Activated naive CD4-positive, alpha-beta T cell treated with anti-CD3 and anti-CD28 coated beads for 36 hours (primary cell): ENCODE results near the gene PKMYT1. TPM values are rescaled to one million over a fixed set of nuclear protein-coding genes. Genes with fewer than 3 reads are reported as not detected.
A peak's percentile ranks its signal among the peaks of the same experiment; 100 is the strongest.

Experiments used
- CTCF ChIA-PET: fragments of 350-600 bp; sonication (Branson Sonifier 250); formaldehyde crosslinking; loops from one replicate; lab custom pipeline; 2021; ENCODE audit warnings: antibody characterized with exemption; lab: Charles Lee
- DNase-seq: peaks from one replicate; pipeline ENCODE4 v3.0.0-alpha.2; 2020
- H3K27ac Mint-ChIP-seq: one replicate; pipeline ENCODE4 v1.8.0; 2021; ENCODE audit warnings: mild to moderate bottlenecking, mixed read lengths
- H3K27me3 Mint-ChIP-seq: one replicate; pipeline ENCODE4 v1.8.0; 2021; ENCODE audit warnings: low read depth, mixed read lengths
- H3K36me3 Mint-ChIP-seq: one replicate; pipeline ENCODE4 v1.8.0; 2021; ENCODE audit warnings: low read depth, mixed read lengths
- H3K4me1 Mint-ChIP-seq: one replicate; pipeline ENCODE4 v1.8.0; 2021; ENCODE audit warnings: low read depth, mixed read lengths
- H3K4me3 Mint-ChIP-seq: one replicate; pipeline ENCODE4 v1.8.0; 2021; ENCODE audit warnings: mild to moderate bottlenecking, moderate library complexity, mixed read lengths
- H3K9me3 Mint-ChIP-seq: one replicate; pipeline ENCODE4 v1.8.0; 2021; ENCODE audit warnings: mixed read lengths
- intact Hi-C: fragments of 100-400 bp; cut with micrococcal nuclease; formaldehyde crosslinking; loops from one replicate; pipeline ENCODE4 v1.15.1; 2023
- total RNA-seq, 2 experiments: library from RNA; stranded (reverse); gene quantifications; one replicate each; pipeline ENCODE4 v1.2.3, GENCODE V29; 2021

PKMYT1 gene
- total RNA-seq, 2 experiments from 2014 or later = 128 to 136 TPM

DNA sequence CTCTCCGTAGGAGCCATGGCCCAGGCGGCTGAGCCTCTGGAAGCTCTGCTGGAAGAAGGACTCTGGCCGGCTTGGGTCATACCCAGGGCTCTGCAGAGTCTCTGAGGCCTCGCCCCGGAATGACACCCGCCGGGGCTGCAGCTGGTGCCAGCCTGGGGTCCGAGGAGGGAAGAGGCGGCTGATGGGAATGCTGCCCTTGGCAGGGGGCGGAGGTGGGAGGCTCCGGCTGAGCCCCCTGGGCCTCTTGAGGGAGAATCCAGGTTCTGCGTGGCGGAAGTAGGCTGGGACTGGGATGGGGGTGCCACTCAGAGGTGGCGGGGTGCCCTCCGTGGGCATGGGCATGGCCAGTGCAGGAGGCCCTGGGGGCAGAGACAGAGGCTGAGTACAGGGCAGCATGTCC, 3.6 kb downstream of the PKMYT1 start:
- peaks cover 45% of the 10 kb centered on the region for H3K36me3 Mint-ChIP-seq
- H3K27ac Mint-ChIP-seq = no peak overlapping the region
- H3K27me3 Mint-ChIP-seq = no peaks in the 10 kb centered on the region
- CTCF ChIA-PET = interaction anchor here (1.0 kb wide), 1 partner anchor 15 kb away, joined by 4 read pairs; no protein-coding TSS in a partner anchor
- intact Hi-C loops = no loop called here
- H3K4me3 Mint-ChIP-seq = no peak overlapping the region
- no peaks in the 10 kb centered on the region for H3K9me3 Mint-ChIP-seq
- peaks cover 11% of the 10 kb centered on the region for H3K4me1 Mint-ChIP-seq
- no peak for DNase-seq

DNA sequence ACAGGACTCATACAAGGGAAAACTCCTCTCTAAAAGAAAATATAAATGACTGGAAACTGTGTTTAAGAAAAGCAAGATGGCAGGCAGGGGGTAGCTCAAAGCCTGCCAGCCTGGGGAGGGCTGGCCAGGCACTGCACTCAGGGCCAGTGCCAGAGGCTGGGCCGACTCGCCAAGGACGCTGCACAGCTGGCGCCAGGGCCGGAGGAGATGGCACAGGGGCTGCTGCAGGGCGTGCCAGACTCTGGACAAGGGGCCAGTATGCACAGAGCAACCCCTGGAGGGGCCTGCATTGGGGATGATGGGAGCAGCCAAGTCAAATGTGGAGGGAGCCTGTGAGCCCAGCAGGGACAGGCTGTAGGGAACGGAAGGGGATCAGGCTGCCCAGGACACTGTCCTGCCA, 4.0 kb downstream of the PKMYT1 start:
- CTCF ChIA-PET = no interaction called here
- peaks cover 11% of the 10 kb centered on the region for H3K4me1 Mint-ChIP-seq

DNA sequence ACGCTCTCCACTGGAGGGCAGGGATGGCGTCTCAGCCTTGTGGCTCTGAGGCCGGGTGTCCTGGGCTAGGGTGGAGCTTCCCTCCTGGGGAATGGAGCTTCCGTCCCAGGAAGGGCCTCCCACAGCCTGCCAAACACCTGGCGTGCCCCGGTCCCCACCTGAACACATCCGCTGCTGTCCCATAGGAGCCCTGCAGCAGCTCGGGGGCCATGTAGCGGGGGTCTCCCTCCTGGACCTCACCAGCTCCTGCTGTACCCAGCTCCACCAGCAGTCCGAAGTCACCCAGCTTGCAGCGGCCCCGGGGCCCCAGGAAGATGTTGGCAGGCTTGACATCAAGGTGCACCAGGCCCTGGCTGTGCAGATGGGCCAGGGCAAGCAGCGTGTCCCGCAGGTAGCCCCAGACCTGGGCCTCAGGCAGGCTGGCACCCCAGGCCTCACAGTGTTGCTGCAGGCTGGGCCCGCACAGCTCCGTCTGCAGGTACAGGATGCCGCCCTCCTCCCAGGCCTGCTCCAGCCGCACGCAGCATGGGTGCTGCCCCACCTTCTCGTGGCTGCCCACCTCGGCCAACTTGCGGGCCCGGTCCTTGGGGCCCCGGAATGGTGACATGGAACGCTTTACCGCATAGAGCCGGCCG, 5.0 kb downstream of the PKMYT1 start:
- H3K27ac Mint-ChIP-seq = no peak overlapping the region
- intact Hi-C loops = no loop called here
- peaks cover 17% of the 10 kb centered on the region for H3K4me1 Mint-ChIP-seq
- DNase-seq = no peak
- peaks cover 3% of the 10 kb centered on the region for H3K27me3 Mint-ChIP-seq
- CTCF ChIA-PET = interaction anchor here (0.8 kb wide), 1 partner anchor 9 kb away, joined by 3 read pairs; no protein-coding TSS in a partner anchor
- H3K4me3 Mint-ChIP-seq = no peak overlapping the region
- H3K36me3 Mint-ChIP-seq = peaks cover 52% of the 10 kb centered on the region
- H3K9me3 Mint-ChIP-seq = no peaks in the 10 kb centered on the region

More for the DNA sequence above, 4.0 kb downstream of the PKMYT1 start:
- no peak overlapping the region for H3K27ac Mint-ChIP-seq
- H3K27me3 Mint-ChIP-seq = peaks cover under 1% of the 10 kb centered on the region
- no peak for DNase-seq
- H3K4me3 Mint-ChIP-seq = no peak overlapping the region
- peaks cover 45% of the 10 kb centered on the region for H3K36me3 Mint-ChIP-seq
- H3K9me3 Mint-ChIP-seq = no peaks in the 10 kb centered on the region
- intact Hi-C loops = no loop called here

DNA sequence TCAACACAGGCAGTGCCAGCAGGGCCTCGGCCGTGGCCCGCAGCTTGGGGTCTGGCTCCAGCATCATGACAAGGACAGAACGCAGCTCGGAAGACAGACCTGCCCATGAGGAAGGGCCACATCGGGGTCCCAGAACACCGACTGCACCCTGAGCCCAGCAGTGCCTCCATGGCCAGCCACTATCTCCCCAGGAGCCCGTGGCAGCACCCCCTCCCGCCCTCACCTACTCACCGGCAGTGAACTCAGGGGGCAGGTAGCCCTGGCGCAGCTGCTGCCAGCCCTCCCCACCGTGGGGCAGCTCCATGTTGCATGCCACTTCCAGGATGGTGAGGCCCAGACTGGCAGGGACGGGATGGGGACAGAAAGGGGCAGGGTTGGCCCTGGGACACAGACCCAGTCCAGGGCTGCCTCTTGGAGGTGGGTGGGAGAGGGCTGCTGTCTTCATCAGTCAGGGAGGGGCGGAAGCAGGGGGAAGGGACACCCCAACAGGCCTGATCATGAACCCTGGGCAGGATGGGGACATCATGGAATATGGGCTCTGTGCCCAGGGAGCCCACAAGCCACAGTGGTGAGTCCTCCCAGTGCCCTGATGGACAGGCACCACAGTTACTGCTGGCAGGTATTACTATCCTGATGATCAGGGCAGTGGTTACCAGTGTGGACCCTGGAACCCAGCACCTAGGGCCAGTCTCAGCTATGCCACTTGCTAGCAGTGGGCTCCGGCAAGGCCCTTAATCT, 5.8 kb downstream of the PKMYT1 start:
- intact Hi-C loops = no loop called here
- no peak overlapping the region for H3K27ac Mint-ChIP-seq
- H3K27me3 Mint-ChIP-seq = peaks cover 3% of the 10 kb centered on the region
- H3K36me3 Mint-ChIP-seq = peaks cover 48% of the 10 kb centered on the region
- CTCF ChIA-PET = interaction anchor here (0.8 to 1.0 kb wide), 2 partner anchors 10 to 46 kb away, joined by 3 to 4 read pairs; partner anchors contain the start of gene TNFRSF12A
- no peaks in the 10 kb centered on the region for H3K9me3 Mint-ChIP-seq
- H3K4me1 Mint-ChIP-seq = peaks cover 17% of the 10 kb centered on the region
- DNase-seq = no peak
- no peak overlapping the region for H3K4me3 Mint-ChIP-seq

DNA sequence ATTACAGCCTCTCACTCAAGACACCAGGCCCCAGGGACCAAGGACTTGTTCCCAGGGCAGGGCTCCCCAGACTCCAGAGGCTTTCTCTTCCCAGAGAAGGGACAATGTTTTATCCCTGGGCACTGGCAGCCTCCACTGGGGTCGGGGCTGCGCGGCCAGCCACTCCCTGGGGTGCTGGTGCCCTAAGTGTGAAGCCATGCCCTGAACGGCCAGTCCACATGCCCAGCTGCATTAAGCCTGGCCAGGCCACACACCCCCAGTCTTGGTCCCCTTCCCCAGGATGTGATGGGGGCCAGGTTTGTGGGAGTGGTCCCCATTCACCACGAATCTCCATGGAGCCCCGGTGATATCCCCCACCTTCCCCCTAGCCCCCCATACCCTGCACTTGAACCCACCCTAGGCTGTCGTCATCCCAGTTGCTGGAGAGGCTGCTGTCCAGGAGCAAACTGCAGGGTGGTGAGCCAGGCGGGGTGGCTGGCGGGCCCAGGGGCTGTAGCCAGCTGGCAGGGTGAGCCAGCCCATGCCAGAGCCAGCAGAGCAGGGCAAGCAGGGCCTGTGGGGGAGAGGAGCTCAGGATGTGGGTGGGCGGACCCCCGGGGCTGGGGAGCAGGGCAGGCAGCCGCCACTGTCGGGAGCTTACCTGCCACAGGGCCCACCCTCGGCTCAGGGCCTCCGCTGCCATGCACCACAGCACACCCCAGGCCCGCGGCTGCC, 6.5 kb downstream of the PKMYT1 start:
- H3K27ac Mint-ChIP-seq = no peak overlapping the region
- intact Hi-C loops = no loop called here
- no peak for DNase-seq
- H3K36me3 Mint-ChIP-seq = peaks cover 45% of the 10 kb centered on the region
- no peaks in the 10 kb centered on the region for H3K9me3 Mint-ChIP-seq
- no peak overlapping the region for H3K4me3 Mint-ChIP-seq
- H3K27me3 Mint-ChIP-seq = peaks cover 3% of the 10 kb centered on the region
- peaks cover 17% of the 10 kb centered on the region for H3K4me1 Mint-ChIP-seq
- CTCF ChIA-PET = interaction anchor here (1.0 kb wide), 1 partner anchor 47 kb away, joined by 4 read pairs; the partner anchor contains the start of gene TNFRSF12A

DNA sequence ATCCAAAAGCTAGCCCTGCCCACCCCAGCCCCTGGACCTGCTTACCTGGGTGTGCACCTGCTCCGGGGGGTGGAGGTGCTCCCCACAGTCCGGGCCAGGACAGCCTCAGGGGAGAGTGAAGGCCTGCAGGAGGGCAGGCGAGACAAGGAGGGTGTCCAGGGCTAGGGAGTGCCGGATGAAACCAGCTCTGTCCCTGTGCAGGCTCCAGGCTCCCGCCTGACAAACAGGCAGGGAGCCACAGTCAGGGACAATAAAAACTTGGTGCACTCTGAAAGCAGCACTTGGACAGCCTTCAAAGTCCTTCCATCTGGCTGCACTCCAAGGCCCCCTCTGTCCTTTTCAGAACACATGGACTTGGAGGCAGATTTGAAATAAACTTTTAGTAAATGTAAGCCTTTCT, 7.2 kb downstream of the PKMYT1 start:
- Mint-ChIP-seq H3K4me1 (peaks cover 22% of the 10 kb centered on the region), H3K27me3 (peaks cover 9% of the 10 kb centered on the region), H3K36me3 (peaks cover 42% of the 10 kb centered on the region), H3K27ac (no peak overlapping the region), H3K9me3 (no peaks in the 10 kb centered on the region), H3K4me3 (no peak overlapping the region)
- intact Hi-C loops = no loop called here
- no peak for DNase-seq
- CTCF ChIA-PET = interaction anchor here (1.0 to 1.8 kb wide), 2 partner anchors 12 to 55 kb away, joined by 3 to 8 read pairs; no protein-coding TSS in a partner anchor

DNA sequence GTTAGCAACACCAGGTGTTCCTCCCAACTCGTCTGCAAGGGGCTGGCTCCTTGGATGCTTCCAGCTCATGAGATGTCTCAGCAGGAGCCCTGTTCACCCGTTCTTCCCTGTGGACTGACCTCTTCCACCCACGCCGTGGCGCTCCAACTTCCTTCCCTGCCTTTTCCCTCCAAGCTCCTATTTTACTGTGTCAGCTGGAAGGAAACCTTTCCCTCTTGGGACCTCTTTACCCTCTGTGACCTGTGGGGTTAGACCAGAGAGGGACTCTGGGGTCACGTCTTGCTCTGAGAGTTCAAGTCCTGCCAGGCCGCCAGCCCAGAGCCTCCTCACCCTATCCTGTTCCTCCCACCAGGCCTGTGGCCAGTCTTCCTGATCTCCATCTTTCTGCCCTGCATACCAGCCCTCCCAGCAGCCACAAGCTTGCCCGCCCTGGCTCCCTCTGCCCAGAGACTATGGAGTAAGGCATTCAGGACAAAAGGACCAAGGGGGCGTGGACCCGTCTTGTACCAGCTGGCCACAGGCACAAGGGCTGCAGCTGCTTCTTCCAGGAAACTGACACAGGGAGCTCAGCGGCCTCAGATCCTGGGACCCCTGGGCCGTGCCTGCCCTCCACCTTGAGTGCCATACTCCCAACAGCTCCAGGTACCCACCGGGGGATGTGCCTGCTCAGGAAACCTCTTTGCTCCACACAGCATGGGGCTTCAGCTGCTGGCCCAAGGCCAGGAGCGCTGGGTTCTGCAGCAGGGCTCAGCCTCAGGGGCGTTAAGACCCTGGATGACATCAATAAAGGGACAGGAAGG, 8.1 kb downstream of the PKMYT1 start:
- Mint-ChIP-seq H3K4me3 (peak overlapping the region; percentile 44), H3K27me3 (peaks cover 15% of the 10 kb centered on the region), H3K4me1 (peaks cover 23% of the 10 kb centered on the region), H3K27ac (peak overlapping the region; percentile 43), H3K9me3 (no peaks in the 10 kb centered on the region), H3K36me3 (peaks cover 33% of the 10 kb centered on the region)
- intact Hi-C loops = loop anchor here (2.0 kb wide), 1 partner anchor 49 kb away; the partner anchor contains the start of gene TNFRSF12A
- no peak for DNase-seq
- CTCF ChIA-PET = interaction anchor here (1.0 to 1.8 kb wide), 3 partner anchors 9 to 56 kb away, joined by 3 to 9 read pairs (median 8); no protein-coding TSS in a partner anchor

DNA sequence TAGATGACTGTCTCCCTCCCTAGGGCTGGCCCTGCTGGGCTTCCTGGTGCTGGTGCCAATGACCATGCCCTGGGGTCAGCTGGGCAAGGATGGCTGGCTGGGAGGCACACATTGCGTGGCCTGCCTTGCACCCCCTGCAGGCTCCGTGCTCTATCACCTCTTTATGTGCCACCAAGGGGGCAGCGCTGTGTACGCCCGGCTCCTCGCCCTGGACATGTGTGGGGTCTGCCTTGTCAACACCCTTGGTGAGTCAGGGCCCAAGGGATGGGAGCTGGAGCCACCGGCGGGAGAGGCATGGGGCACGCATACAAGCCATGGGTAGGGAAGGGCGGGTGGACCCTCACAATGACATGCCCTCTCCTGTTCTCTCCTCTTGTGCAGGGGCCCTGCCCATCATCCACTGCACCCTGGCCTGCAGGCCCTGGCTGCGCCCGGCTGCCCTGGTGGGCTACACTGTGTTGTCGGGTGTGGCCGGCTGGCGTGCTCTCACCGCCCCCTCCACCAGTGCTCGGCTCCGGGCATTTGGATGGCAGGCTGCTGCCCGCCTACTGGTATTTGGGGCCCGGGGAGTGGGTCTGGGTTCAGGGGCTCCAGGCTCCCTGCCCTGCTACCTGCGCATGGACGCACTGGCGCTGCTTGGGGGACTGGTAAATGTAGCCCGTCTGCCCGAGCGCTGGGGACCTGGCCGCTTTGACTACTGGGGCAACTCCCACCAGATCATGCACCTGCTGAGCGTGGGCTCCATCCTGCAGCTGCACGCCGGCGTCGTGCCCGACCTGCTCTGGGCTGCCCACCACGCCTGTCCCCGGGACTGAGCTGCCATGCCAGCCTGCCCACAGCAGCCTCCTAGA, 8.9 kb downstream of the PKMYT1 start:
- no peak for DNase-seq
- intact Hi-C loops = loop anchor here (2.0 kb wide), 1 partner anchor 49 kb away; the partner anchor contains the start of gene TNFRSF12A
- Mint-ChIP-seq H3K4me3 (peak overlapping the region; percentile 74), H3K27ac (no peak overlapping the region), H3K4me1 (peaks cover 23% of the 10 kb centered on the region), H3K9me3 (no peaks in the 10 kb centered on the region), H3K36me3 (peaks cover 29% of the 10 kb centered on the region), H3K27me3 (peaks cover 17% of the 10 kb centered on the region)
- CTCF ChIA-PET = interaction anchor here (1.7 to 1.8 kb wide), 2 partner anchors 10 to 57 kb away, joined by 8 to 9 read pairs; no protein-coding TSS in a partner anchor

DNA sequence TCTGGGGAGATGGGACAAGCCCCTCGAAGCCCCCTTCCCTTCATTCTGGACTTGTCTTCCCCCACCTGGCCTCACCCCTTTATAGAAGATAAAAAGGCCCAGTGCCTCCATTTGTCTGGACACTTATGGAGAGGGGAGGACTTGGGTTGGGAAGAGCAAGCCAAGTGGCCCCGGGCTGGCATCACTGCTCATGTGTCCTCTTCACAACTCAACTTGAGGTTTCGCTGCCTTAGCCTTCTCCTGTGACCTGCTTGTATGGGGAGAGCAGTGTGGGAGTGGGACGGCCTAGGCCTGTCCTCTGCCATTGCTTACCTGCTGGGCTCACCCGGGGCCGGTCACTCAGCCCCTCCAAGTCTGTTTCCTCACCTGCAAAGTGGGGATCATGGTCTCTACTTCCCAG, 9.7 kb downstream of the PKMYT1 start:
- no peaks in the 10 kb centered on the region for H3K9me3 Mint-ChIP-seq
- CTCF ChIA-PET = interaction anchor here (1.0 to 1.3 kb wide), 3 partner anchors 8 to 14 kb away, joined by 3 to 5 read pairs (median 4); no protein-coding TSS in a partner anchor
- intact Hi-C loops = loop anchor here (1.0 to 2.0 kb wide), 2 partner anchors 10 to 50 kb away; partner anchors contain the start of genes PKMYT1 and TNFRSF12A

DNA sequence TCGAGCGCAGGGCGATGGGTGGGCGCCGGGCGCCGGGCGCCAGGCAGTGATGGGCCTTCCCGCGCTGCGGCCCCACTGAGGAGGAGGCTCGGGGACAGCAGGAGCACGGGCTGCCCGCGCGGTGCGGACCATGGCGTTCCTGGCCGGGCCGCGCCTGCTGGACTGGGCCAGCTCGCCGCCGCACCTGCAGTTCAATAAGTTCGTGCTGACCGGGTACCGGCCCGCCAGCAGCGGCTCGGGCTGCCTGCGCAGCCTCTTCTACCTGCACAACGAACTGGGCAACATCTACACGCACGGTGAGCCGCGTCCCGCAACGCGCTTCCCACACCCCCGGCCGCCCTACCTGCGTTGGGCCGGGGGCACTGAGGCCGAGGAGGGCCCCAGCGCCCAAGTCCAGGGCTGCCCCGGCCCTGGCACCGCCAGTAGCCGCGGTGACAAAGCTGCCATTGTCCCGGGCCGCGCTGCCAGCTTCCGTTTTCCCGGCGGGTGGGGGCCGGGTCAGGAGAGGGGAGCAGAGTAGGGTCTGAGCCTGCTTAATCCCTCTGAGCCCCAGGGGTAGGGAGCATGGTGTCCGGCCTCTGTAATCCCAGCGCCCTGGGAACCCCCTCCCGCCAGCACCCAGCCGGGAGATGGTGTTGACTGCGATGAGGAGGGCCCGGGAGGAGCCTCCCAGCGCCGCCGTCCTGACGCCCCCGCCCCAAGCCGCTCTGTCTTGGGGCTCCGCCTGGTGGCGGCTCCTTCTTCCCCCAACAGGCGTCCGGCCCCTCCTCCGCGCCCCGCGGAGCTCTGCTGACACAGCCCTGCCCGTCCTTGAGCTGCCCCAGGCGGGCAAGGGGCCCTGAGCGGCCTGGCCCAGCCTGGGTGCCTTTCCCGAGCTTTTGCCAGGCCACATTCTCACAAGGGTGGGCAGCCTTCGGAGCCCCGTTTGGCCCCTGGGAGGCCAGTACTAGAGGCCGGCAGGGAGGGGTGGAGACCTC, 10.4 kb downstream of the PKMYT1 start:
- Mint-ChIP-seq H3K9me3 (no peaks in the 10 kb centered on the region), H3K27me3 (peaks cover 28% of the 10 kb centered on the region), H3K4me1 (peaks cover 25% of the 10 kb centered on the region), H3K36me3 (peaks cover 21% of the 10 kb centered on the region), H3K27ac (no peak overlapping the region), H3K4me3 (peak overlapping the region; percentile 74)
- intact Hi-C loops = loop anchor here (1.0 to 2.0 kb wide), 2 partner anchors 10 to 51 kb away; partner anchors contain the start of genes PKMYT1 and TNFRSF12A
- peak; percentile 87 for DNase-seq
- CTCF ChIA-PET = interaction anchor here (0.6 to 1.3 kb wide), 7 partner anchors 9 to 89 kb away, joined by 3 to 5 read pairs (median 4); no protein-coding TSS in a partner anchor

More for the DNA sequence above, 9.7 kb downstream of the PKMYT1 start:
- Mint-ChIP-seq H3K4me1 (peaks cover 23% of the 10 kb centered on the region), H3K4me3 (peak overlapping the region; percentile 74), H3K36me3 (peaks cover 22% of the 10 kb centered on the region), H3K27me3 (peaks cover 23% of the 10 kb centered on the region), H3K27ac (no peak overlapping the region)
- DNase-seq = no peak
